ENCODE measurements around the gene ARFRP1. TPM values are rescaled to one million over a fixed set of nuclear protein-coding genes. Genes with fewer than 3 reads are reported as not detected.

ARFRP1 gene
- total and polyA plus RNA-seq, 2 of the 4 experiments (the other 2 are of a cell fraction), result 25.3 to 36.6 TPM

DNA sequence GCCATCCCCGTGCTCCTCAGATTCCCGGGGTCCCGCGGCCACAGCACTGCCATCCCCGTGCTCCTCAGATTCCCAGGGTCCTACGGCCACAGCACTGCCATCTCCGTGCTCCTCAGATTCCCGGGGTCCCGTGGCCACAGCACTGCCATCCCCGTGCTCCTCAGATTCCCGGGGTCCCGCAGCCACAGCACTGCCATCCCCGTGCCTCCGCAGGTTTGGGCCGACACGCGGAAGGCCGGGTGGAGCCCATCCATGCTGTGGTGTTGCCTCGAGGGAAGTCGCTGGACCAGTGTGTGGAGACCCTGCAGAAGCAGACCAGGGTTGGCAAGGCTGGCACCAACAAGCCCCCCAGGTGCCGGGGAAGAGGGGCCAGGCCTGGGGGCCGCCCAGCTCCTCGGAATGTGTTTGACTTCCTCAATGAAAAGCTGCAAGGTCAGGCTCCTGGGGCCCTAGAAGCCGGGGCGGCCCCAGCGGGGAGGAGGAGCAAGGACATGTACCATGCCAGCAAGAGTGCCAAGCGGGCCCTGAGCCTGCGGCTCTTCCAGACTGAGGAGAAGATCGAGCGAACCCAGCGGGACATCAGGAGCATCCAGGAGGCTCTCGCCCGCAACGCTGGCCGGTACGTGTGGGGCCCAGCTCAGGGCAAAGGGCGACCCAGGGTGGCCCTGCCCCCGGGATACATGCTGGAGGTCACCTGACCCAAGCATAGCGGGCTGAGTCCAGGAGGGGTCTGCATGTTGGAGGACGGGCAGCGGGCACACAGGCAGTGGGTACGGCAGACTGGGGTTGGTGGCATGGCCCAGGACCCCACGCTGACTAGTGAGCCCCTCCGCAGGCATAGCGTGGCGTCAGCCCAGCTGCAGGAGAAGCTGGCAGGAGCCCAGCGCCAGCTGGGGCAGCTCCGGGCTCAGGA lies 27.4 kb upstream of the ARFRP1 start:
- no peak overlapping the region for H2AK9ac ChIP-seq (replicated peaks; ENCODE audit: low read depth, low read length, poor library complexity)
- CTCF ChIA-PET, result no interaction called here
- dilution Hi-C loops (cut with HindIII; ENCODE audit: low sequenced_read_pairs, unreplicated experiment), result no loop called here
- no peak for TF ChIP-seq SMC3 (IDR thresholded peaks at IDR 0.05; ENCODE audit: low read depth, low read length)
- no peak for TF ChIP-seq CHD1 (IDR thresholded peaks at IDR 0.05; ENCODE audit: low read depth, low read length)
- TF ChIP-seq FOS (IDR thresholded peaks at IDR 0.05; ENCODE audit: low read depth, low read length), result no peak
- no peak for TF ChIP-seq RAD21 (IDR thresholded peaks at IDR 0.05; ENCODE audit: low read length)
- TF ChIP-seq MAZ (IDR thresholded peaks at IDR 0.05; ENCODE audit: borderline replicate concordance, low read depth, low read length), result no peak
- TF ChIP-seq MXI1 (IDR thresholded peaks at IDR 0.05; ENCODE audit: borderline replicate concordance, low read depth, low read length), result no peak
- no peak for TF ChIP-seq BHLHE40 (IDR thresholded peaks at IDR 0.05; ENCODE audit: low read depth, low read length)
- TF ChIP-seq RFX5 (IDR thresholded peaks at IDR 0.05; ENCODE audit: low read depth, low read length), result no peak
- TF ChIP-seq NFE2L2 (IDR thresholded peaks at IDR 0.05; ENCODE audit: low read depth, low read length), result no peak
- BruUV-seq (replicated peaks), result no TSS peak
- H3K23ac ChIP-seq (ENCODE audit: low read depth, low read length), result no peak overlapping the region
- in situ Hi-C loops (cut with MboI; ENCODE audit: low sequenced_read_pairs), result no loop called here
- peaks cover 17% of the 10 kb centered on the region for H3K9me1 ChIP-seq (ENCODE audit: insufficient read depth, low read length)
- H3K56ac ChIP-seq (ENCODE audit: extremely low read depth, insufficient read depth, low read length), result no peak overlapping the region
- DNase-seq (no peak), ATAC-seq (ENCODE audit: low read depth) (no peak)
- H2BK5ac ChIP-seq (ENCODE audit: low read depth, low read length, poor library complexity, severe bottlenecking), result no peak overlapping the region
- no peak overlapping the region for H2BK20ac ChIP-seq (ENCODE audit: low read depth, low read length)
- H3K14ac ChIP-seq (replicated peaks; ENCODE audit: low read depth, low read length), result no peak overlapping the region
- H4K91ac ChIP-seq (ENCODE audit: insufficient read depth, low read depth, low read length), result no peak overlapping the region
- H3K4me1 ChIP-seq (ENCODE audit: control insufficient read depth, insufficient read depth, low read length), result peaks cover 5% of the 10 kb centered on the region; the same call in 1 of the 2 replicates
- H3K9me3 ChIP-seq (ENCODE audit: control insufficient read depth, insufficient read depth, low read length), result no peaks in the 10 kb centered on the region
- H3K18ac ChIP-seq (ENCODE audit: low read depth, low read length), result no peak overlapping the region
- no peak overlapping the region for H4K5ac ChIP-seq (ENCODE audit: low read depth, low read length)
- no peak overlapping the region for H3K4me2 ChIP-seq (ENCODE audit: low read depth, low read length)
- H3K27me3 ChIP-seq (ENCODE audit: control insufficient read depth, insufficient read depth, low read length), result no peaks in the 10 kb centered on the region
- H2BK120ac ChIP-seq (ENCODE audit: low read depth, low read length), result no peak overlapping the region
- H3K79me1 ChIP-seq (ENCODE audit: low read depth in 1 of 2, low read length in 2 of 2), result peaks cover 21 to 39% of the 10 kb centered on the region in 2 experiments
- POLR2A ChIA-PET (ENCODE audit: unreplicated experiment), result no interaction called here
- intact Hi-C loops (cut with micrococcal nuclease), result no loop called here
- H4K8ac ChIP-seq (ENCODE audit: low read depth in 2 of 2, low read length in 2 of 2), result no peak overlapping the region
- no peak overlapping the region for H3K9ac ChIP-seq (ENCODE audit: low read depth, low read length)
- WGBS, 2 experiments (ENCODE audit: extremely low coverage in 2 of 2, insufficient read length in 1 of 2), result 93% methylated on average over 37 of the region's 48 CpGs; no CpG with 5 or more reads in 1 of the 2 experiments
- no peak overlapping the region for H2AFZ ChIP-seq (replicated peaks; ENCODE audit: low read length, poor library complexity)
- H2BK15ac ChIP-seq (ENCODE audit: low read depth, low read length), result no peak overlapping the region
- H2AK5ac ChIP-seq (ENCODE audit: low read depth, low read length), result no peak overlapping the region
- no peak overlapping the region for H3K27ac ChIP-seq (ENCODE audit: insufficient read depth, low read length)
- H3K4ac ChIP-seq (ENCODE audit: low read depth, low read length), result no peak overlapping the region
- peaks cover 38% of the 10 kb centered on the region for H4K20me1 ChIP-seq (ENCODE audit: insufficient read depth, low read length)
- H3K36me3 ChIP-seq (ENCODE audit: control insufficient read depth, insufficient read depth, low read length), result peaks cover 34% of the 10 kb centered on the region
- no peak overlapping the region for H3K4me3 ChIP-seq (ENCODE audit: insufficient read depth, low read depth, low read length)
